ENCODE measurements around the gene EVC. TPM values are rescaled to one million over a fixed set of nuclear protein-coding genes. Genes with fewer than 3 reads are reported as not detected.
A peak's percentile ranks its signal among the peaks of the same experiment; 100 is the strongest.

Gene EVC
- 10 to 100 TPM; 18.4 to 30.0 TPM for total RNA-seq

- intact Hi-C loops (cut with DNase I) = no loop called here
- peak; percentile 74 for ATAC-seq
Observed at GRCh38 chr4:5710961-5711478, at the start of gene EVC. TSS of gene EVC (plus strand) at chr4:5711201. CDS start at chr4:5711381, 180 bp downstream.

GRCh38 chr4:5661237-5661636 lies 49.8 kb upstream of the EVC start:
- intact Hi-C loops (cut with DNase I) = no loop called here
- no peak overlapping the region for H3K4me3 ChIP-seq
- peaks cover 0 to 2% of the 10 kb centered on the region in 2 donors for H3K36me3 ChIP-seq (replicated peaks in 1 of 2; ENCODE audit: insufficient read depth in 1 of 2, low read depth in 2 of 2)
- 64 to 77% methylated on average over 4 of the region's 4 CpGs for WGBS, 2 donors
- no peaks in the 10 kb centered on the region for H3K4me1 ChIP-seq
- no peaks in the 10 kb centered on the region for H3K27me3 ChIP-seq
- no peaks in the 10 kb centered on the region for H3K9me3 ChIP-seq
- TF ChIP-seq CTCF (IDR thresholded peaks at IDR 0.05) (no peak), POLR2A (IDR thresholded peaks at IDR 0.05) (no peak)
- no peak overlapping the region for H3K27ac ChIP-seq
- no peak for ATAC-seq
- DNase-seq = no peak

More at GRCh38 chr4:5710961-5711478, at the start of gene EVC:
- WGBS, 2 donors = 0 to 4% methylated on average over 14 to 42 of the region's 49 CpGs
- no peaks in the 10 kb centered on the region for H3K9me3 ChIP-seq
- TF ChIP-seq POLR2A (IDR thresholded peaks at IDR 0.05) (peak in 2 of 3 donors; percentile 35 to 40), CTCF (IDR thresholded peaks at IDR 0.05) (no peak)
- H3K27ac ChIP-seq = peak within 1 kb of the TSS; percentile 33 to 77 (median 56)
- H3K36me3 ChIP-seq (replicated peaks in 1 of 2; ENCODE audit: insufficient read depth in 1 of 2, low read depth in 2 of 2) = no peaks in the 10 kb centered on the region
- no peaks in the 10 kb centered on the region for H3K27me3 ChIP-seq
- DNase-seq = peak; percentile 68 to 80 (median 75)
- H3K4me3 ChIP-seq = peak within 1 kb of the TSS in 1 of 2 donors; percentile 25
- peaks cover 53% of the 10 kb centered on the region for H3K4me1 ChIP-seq

- no peaks in the 10 kb centered on the region for H3K9me3 ChIP-seq
- H3K4me1 ChIP-seq = no peaks in the 10 kb centered on the region
- ATAC-seq = no peak
- 76 to 86% methylated on average over 1 of the region's 1 CpG for WGBS, 2 donors
- TF ChIP-seq CTCF (IDR thresholded peaks at IDR 0.05) = no peak
- TF ChIP-seq POLR2A (IDR thresholded peaks at IDR 0.05) = no peak
- no peak overlapping the region for H3K4me3 ChIP-seq
- no peak overlapping the region for H3K27ac ChIP-seq
- no peaks in the 10 kb centered on the region for H3K27me3 ChIP-seq
- peaks cover 0 to 2% of the 10 kb centered on the region in 2 donors for H3K36me3 ChIP-seq (replicated peaks in 1 of 2; ENCODE audit: insufficient read depth in 1 of 2, low read depth in 2 of 2)
- intact Hi-C loops (cut with DNase I) = no loop called here
- DNase-seq = no peak
Observed at GRCh38 chr4:5662555-5662954, 48.4 kb upstream of the EVC start.

- H3K4me3 ChIP-seq = no peak overlapping the region
- 90% methylated on average over 12 of the region's 12 CpGs for WGBS, 2 donors
- intact Hi-C loops (cut with DNase I) = no loop called here
Observed at GRCh38 chr4:5664778-5665177, 46.2 kb upstream of the EVC start.

More at GRCh38 chr4:5664778-5665177, 46.2 kb upstream of the EVC start:
- TF ChIP-seq POLR2A (IDR thresholded peaks at IDR 0.05) = no peak
- no peak for TF ChIP-seq CTCF (IDR thresholded peaks at IDR 0.05)
- Histone ChIP-seq H3K36me3 (replicated peaks in 1 of 2; ENCODE audit: insufficient read depth in 1 of 2, low read depth in 2 of 2) (peaks cover 0 to 2% of the 10 kb centered on the region in 2 donors), H3K4me1 (no peaks in the 10 kb centered on the region), H3K9me3 (no peaks in the 10 kb centered on the region), H3K27ac (no peak overlapping the region), H3K27me3 (no peaks in the 10 kb centered on the region)
- no peak for ATAC-seq
- no peak for DNase-seq
